Duodenal mucosa (tissue), 2 donors: ENCODE measurements around the gene MYO1G.

Experiments
- H3K27ac ChIP-seq: one replicate; pipeline ENCODE4 v1.7.0; 2013; ENCODE audit warnings: low read depth, low read length
- H3K27me3 ChIP-seq, 2 donors: one replicate each; pipeline ENCODE4 v1.7.0; 2013; ENCODE audit warnings: low read length in 2 of 2, control low read depth in 1 of 2; ENCODE audit not compliant: insufficient read depth in 2 of 2, control insufficient read depth in 1 of 2
- H3K36me3 ChIP-seq, 2 donors: one replicate each; pipeline ENCODE4 v1.7.0; 2013; ENCODE audit warnings: low read length in 2 of 2, control low read depth in 1 of 2; ENCODE audit not compliant: insufficient read depth in 2 of 2, control insufficient read depth in 1 of 2
- H3K4me1 ChIP-seq, 2 donors: one replicate each; pipeline ENCODE4 v1.7.0; 2013; ENCODE audit warnings: low read length in 2 of 2, control low read depth in 1 of 2; ENCODE audit not compliant: insufficient read depth in 2 of 2, control insufficient read depth in 1 of 2
- H3K4me3 ChIP-seq, 2 donors: one replicate each; pipeline ENCODE4 v1.7.0; 2013; ENCODE audit warnings: low read length in 2 of 2, low read depth in 1 of 2
- H3K9ac ChIP-seq, 2 donors: one replicate each; pipeline ENCODE4 v1.7.0; 2013; ENCODE audit warnings: low read length in 2 of 2, low read depth in 1 of 2
- H3K9me3 ChIP-seq, 2 donors: one replicate each; pipeline ENCODE4 v1.7.0; 2013; ENCODE audit warnings: low read length in 2 of 2, control low read depth in 1 of 2; ENCODE audit not compliant: control insufficient read depth in 1 of 2

Gene MYO1G

DNA sequence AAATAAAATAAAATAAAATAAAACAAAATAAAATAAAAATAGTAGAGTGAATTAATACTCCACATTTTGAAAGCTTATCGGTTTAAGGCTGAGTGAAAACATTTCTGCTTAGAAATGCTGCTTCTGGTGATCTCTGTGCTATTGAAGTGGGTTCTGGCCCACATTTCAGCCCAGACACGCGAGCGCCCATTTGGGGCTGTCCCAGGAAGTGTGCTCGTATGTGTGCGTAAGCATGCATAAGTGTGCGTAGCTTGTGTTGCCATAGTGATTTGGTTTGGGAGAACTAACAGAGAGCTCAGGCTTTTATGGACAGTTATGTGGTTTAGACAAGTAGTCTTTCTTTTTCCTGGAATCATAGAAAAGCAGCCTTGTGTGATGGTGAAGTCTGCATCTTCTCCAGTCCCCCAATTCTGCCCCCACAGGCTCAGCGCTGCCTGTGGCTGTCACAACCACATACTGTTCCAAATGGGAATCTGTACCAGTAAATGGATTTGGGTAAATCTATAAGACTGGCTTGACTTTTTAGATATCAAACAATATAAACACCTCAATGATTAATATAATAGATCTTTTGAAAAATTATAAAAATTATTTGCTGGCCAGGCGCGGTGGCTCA lies 63.7 kb downstream of the MYO1G start:
- no peak overlapping the region for H3K4me3 ChIP-seq
- no peak overlapping the region for H3K9ac ChIP-seq
- no peaks in the 10 kb centered on the region for H3K9me3 ChIP-seq
- no peak overlapping the region for H3K27ac ChIP-seq
- H3K4me1 ChIP-seq, result no peaks in the 10 kb centered on the region
- no peaks in the 10 kb centered on the region for H3K27me3 ChIP-seq
- no peaks in the 10 kb centered on the region for H3K36me3 ChIP-seq

DNA sequence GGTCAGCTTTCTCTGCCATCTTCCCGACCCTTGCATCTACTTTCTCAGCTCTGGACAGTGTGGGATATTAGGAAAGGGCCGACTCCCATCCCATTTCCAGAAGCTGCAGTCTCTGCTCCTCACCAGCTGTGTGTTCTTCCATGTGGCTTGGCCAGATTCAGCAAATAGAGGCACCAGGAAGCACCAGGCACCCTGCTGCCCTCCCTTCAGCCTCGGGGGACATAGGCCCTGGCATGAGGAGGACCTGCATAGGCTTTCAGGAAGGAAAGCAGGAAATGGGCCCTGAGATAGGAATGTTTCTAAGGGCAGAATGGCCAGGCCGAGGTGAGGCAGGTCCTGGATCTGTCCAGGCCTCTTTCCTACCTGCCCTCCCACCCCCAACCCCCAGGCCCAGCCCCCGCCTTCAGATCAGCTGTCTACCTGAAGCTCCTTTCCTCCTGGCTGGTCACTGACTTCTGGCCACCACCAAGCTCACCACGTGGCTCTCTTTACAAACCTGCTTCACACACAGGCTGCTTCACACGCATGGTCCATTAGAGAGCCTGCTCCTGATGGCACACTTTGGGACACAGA lies 66.0 kb downstream of the MYO1G start:
- H3K27me3 ChIP-seq, result no peaks in the 10 kb centered on the region
- H3K27ac ChIP-seq, result no peak overlapping the region
- no peak overlapping the region for H3K4me3 ChIP-seq
- no peaks in the 10 kb centered on the region for H3K36me3 ChIP-seq
- no peak overlapping the region for H3K9ac ChIP-seq
- no peaks in the 10 kb centered on the region for H3K9me3 ChIP-seq
- no peaks in the 10 kb centered on the region for H3K4me1 ChIP-seq
